C4-2B (cell line): Measurements from ENCODE around the gene VTCN1.

Experiments
- ZFX ChIP-seq: fragments of 450-650 bp; IDR thresholded peaks from 2 replicates; pipeline ENCODE4 v1.6.1; 2017
- TF ChIP-seq, protein P1 (sequence below): fragments of 450-650 bp; conservative IDR thresholded peaks from 2 replicates; pipeline ENCODE4 v1.5.1; 2017; ENCODE audit warnings: mild to moderate bottlenecking

GRCh38 chr1:117177376-117177775, 33.4 kb downstream of the VTCN1 start:
- TF ChIP-seq, protein P1, sequence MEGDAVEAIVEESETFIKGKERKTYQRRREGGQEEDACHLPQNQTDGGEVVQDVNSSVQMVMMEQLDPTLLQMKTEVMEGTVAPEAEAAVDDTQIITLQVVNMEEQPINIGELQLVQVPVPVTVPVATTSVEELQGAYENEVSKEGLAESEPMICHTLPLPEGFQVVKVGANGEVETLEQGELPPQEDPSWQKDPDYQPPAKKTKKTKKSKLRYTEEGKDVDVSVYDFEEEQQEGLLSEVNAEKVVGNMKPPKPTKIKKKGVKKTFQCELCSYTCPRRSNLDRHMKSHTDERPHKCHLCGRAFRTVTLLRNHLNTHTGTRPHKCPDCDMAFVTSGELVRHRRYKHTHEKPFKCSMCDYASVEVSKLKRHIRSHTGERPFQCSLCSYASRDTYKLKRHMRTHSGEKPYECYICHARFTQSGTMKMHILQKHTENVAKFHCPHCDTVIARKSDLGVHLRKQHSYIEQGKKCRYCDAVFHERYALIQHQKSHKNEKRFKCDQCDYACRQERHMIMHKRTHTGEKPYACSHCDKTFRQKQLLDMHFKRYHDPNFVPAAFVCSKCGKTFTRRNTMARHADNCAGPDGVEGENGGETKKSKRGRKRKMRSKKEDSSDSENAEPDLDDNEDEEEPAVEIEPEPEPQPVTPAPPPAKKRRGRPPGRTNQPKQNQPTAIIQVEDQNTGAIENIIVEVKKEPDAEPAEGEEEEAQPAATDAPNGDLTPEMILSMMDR = no peak
- TF ChIP-seq ZFX = no peak
